Mucosa of descending colon (tissue), 3 donors: Measurements from ENCODE around the gene HS6ST3. TPM values are rescaled to one million over a fixed set of nuclear protein-coding genes. Genes with fewer than 3 reads are reported as not detected.

Source experiments
- ATAC-seq: fragments of 200-7000 bp; cut with Tn5 transposase; one replicate; pipeline ENCODE4 v1.9.1; 2020; ENCODE audit warnings: mild to moderate bottlenecking, moderate library complexity
- DNase-seq, 3 donors: peaks; one replicate each; pipeline ENCODE4 v3.0.0-alpha.2; 2020
- H3K36me3 ChIP-seq: fragments of 200-600 bp; one replicate; pipeline ENCODE4 v1.8.0; 2021; ENCODE audit warnings: low read depth, mild to moderate bottlenecking
- H3K4me1 ChIP-seq: fragments of 200-600 bp; one replicate; pipeline ENCODE4 v1.8.0; 2021; ENCODE audit warnings: low read depth, mild to moderate bottlenecking
- H3K4me3 ChIP-seq: fragments of 200-600 bp; one replicate; pipeline ENCODE4 v1.8.0; 2021; ENCODE audit warnings: mild to moderate bottlenecking
- H3K9me3 ChIP-seq: fragments of 200-600 bp; one replicate; pipeline ENCODE4 v1.8.0; 2021; ENCODE audit warnings: mild to moderate bottlenecking
- intact Hi-C, 2 donors: fragments of 100-400 bp; cut with DNase I in 1 of 2; cut with micrococcal nuclease in 1 of 2; formaldehyde crosslinking; loops; one replicate each; pipeline versions ENCODE4 v1.11.0 to v1.11.1; 2022; cut with DNase I, micrococcal nuclease
- total RNA-seq, 3 donors: library from RNA; stranded (reverse); fragmentation: NEBNext Ultra II Directional in 2 of 3; extraction: Animal tissue kit (Norgen Biotek cat#: 25700) in 2 of 3; gene quantifications; one replicate each; pipeline versions ENCODE4 v1.2.1 to v1.2.4, GENCODE V29; 2021 to 2023
- TF ChIP-seq, protein P1 (sequence below): fragments of 200-600 bp; IDR thresholded peaks from one replicate; pipeline ENCODE4 v1.8.0; 2022; ENCODE audit warnings: antibody characterized with exemption, mild to moderate bottlenecking
- donor health status: DM: no; HTN: no; CAD: no; lungs with moderate emphysema.
- donor health status: DM: no; HTN: no; CAD: no.
- donor health status: DM: no; HTN: yes; CAD: no.

Gene HS6ST3
- total RNA-seq, 3 donors from 2014 or later: 0.14 to 0.89 TPM; not detected in 1

DNA sequence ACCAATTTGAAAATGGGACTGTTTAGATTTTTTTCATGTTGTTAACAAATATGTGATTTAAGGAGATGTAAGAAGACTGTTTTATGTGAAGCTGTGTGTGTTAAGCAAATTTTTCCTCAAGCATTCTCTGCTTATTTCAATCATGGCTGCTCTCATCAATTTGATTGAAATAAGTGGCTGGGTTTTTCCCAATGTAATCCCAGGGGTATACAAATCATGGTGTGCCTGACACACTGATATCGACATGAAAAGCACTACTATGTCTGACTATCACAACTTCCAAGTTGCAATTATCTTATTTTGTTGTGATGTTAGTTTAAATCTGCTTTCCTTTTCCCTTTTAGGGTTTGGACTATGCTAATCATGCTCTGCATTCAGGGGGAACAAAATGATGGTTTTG is 283.7 kb downstream of the HS6ST3 start:
- no peaks in the 10 kb centered on the region for H3K9me3 ChIP-seq
- intact Hi-C loops: no loop called here
- TF ChIP-seq, protein P1, sequence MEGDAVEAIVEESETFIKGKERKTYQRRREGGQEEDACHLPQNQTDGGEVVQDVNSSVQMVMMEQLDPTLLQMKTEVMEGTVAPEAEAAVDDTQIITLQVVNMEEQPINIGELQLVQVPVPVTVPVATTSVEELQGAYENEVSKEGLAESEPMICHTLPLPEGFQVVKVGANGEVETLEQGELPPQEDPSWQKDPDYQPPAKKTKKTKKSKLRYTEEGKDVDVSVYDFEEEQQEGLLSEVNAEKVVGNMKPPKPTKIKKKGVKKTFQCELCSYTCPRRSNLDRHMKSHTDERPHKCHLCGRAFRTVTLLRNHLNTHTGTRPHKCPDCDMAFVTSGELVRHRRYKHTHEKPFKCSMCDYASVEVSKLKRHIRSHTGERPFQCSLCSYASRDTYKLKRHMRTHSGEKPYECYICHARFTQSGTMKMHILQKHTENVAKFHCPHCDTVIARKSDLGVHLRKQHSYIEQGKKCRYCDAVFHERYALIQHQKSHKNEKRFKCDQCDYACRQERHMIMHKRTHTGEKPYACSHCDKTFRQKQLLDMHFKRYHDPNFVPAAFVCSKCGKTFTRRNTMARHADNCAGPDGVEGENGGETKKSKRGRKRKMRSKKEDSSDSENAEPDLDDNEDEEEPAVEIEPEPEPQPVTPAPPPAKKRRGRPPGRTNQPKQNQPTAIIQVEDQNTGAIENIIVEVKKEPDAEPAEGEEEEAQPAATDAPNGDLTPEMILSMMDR: no peak
- DNase-seq (no peak), ATAC-seq (no peak)
- no peak overlapping the region for H3K4me3 ChIP-seq
- no peaks in the 10 kb centered on the region for H3K4me1 ChIP-seq
- H3K36me3 ChIP-seq: no peaks in the 10 kb centered on the region

DNA sequence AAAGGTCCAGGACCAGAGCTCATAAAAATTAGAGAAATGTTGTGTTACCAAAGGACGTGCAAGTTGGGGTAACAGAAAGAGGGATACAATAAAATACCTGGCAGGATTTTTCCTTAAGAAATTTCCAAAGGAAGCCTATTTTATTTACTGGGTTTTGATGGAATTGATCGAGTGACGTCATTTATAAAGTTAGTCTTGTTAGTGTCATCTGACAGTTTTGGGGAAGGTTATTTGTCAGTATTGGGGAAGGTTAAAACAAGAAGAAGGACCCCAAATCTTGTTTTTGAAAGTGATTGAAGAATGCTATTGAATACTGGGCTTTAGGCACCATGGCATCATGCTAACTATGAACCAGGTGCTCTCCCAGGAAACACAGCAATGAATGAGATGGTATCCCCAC is 287.9 kb downstream of the HS6ST3 start:
- ATAC-seq (no peak), DNase-seq (no peak)
- intact Hi-C loops: no loop called here
- H3K36me3 ChIP-seq: no peaks in the 10 kb centered on the region
- H3K4me3 ChIP-seq: no peak overlapping the region
- no peaks in the 10 kb centered on the region for H3K4me1 ChIP-seq
- TF ChIP-seq, protein P1: no peak
- no peaks in the 10 kb centered on the region for H3K9me3 ChIP-seq

- H3K4me3 ChIP-seq: no peak overlapping the region
- TF ChIP-seq, protein P1: no peak
- H3K4me1 ChIP-seq: no peaks in the 10 kb centered on the region
- H3K9me3 ChIP-seq: no peaks in the 10 kb centered on the region
- ATAC-seq: no peak
- H3K36me3 ChIP-seq: no peaks in the 10 kb centered on the region
- intact Hi-C loops: no loop called here
- DNase-seq: no peak
These were observed 290.1 kb downstream of the HS6ST3 start for GRCh38 chr13:96379967-96380366.

- H3K36me3 ChIP-seq: no peaks in the 10 kb centered on the region
- H3K4me3 ChIP-seq: no peak overlapping the region
- TF ChIP-seq, protein P1: no peak
- DNase-seq (no peak), ATAC-seq (no peak)
- no peaks in the 10 kb centered on the region for H3K9me3 ChIP-seq
- intact Hi-C loops: no loop called here
- no peaks in the 10 kb centered on the region for H3K4me1 ChIP-seq
These were observed 291.8 kb downstream of the HS6ST3 start for GRCh38 chr13:96381681-96382080.

GRCh38 chr13:96388598-96388997 is 298.7 kb downstream of the HS6ST3 start:
- no peak overlapping the region for H3K4me3 ChIP-seq
- no peaks in the 10 kb centered on the region for H3K9me3 ChIP-seq
- ATAC-seq: no peak
- no peaks in the 10 kb centered on the region for H3K4me1 ChIP-seq
- no peaks in the 10 kb centered on the region for H3K36me3 ChIP-seq
- intact Hi-C loops: no loop called here
- no peak for DNase-seq
- TF ChIP-seq, protein P1: no peak

GRCh38 chr13:96391606-96392005 is 301.7 kb downstream of the HS6ST3 start:
- H3K36me3 ChIP-seq: no peaks in the 10 kb centered on the region
- no peak for ATAC-seq
- intact Hi-C loops: no loop called here
- no peak overlapping the region for H3K4me3 ChIP-seq
- no peaks in the 10 kb centered on the region for H3K4me1 ChIP-seq
- no peak for DNase-seq
- no peaks in the 10 kb centered on the region for H3K9me3 ChIP-seq
- TF ChIP-seq, protein P1: no peak
